GM12892 (cell line): Measurements from ENCODE around the gene RAB22A.

ENCODE experiments used
- POLR2A ChIP-seq: IDR thresholded peaks from 2 replicates; pipeline ENCODE4 v1.6.1; 2011; ENCODE audit warnings: low read depth, low read length, control low read depth
- POLR2AphosphoS5 ChIP-seq: IDR thresholded peaks from 2 replicates; pipeline ENCODE4 v1.6.1; 2011; ENCODE audit warnings: low read depth, low read length, control low read depth
- TAF1 ChIP-seq: IDR thresholded peaks from 2 replicates; pipeline ENCODE4 v1.6.1; 2011; ENCODE audit warnings: low read depth, mild to moderate bottlenecking, control low read depth, low read length, borderline replicate concordance

DNA sequence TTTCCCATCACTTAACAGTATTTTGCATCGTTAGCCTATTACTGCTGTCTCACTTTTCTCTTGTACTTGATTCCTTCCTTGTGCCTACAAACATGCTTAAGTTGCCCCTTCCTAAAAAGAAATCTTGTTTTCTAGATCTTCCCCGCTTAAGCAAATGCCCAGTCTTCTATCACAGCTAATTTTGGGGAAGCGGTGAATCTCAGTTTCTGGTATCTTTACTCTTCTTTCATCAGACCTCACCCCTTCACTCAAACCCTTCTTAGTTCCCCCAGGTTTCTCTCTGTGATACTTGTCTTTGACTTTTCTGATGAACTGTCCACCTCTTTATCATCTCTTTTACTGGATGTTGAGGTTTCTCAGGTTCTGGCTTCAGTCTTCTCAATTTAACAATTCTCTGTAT is 93.8 kb downstream of the RAB22A start:
- TF ChIP-seq POLR2A (no peak), POLR2AphosphoS5 (no peak), TAF1 (no peak)
